MCF 10A (cell line): Measurements from ENCODE around the gene TTLL6. TPM values are rescaled to one million over a fixed set of nuclear protein-coding genes. Genes with fewer than 3 reads are reported as not detected.

ENCODE experiments used
- BruUV-seq: library from RNA; stranded (reverse); fragments of 400-500 nt; replicated peaks from 2 replicates; lab custom pipeline; 2021; lab: Mats Ljungman, UMichigan
- CTCF ChIA-PET: fragments of 300-600 bp; sonication (Branson Sonifier 250); formaldehyde crosslinking; extraction: SDS; loops from one replicate; lab custom pipeline; 2021; ENCODE audit warnings: antibody characterized with exemption, inconsistent platforms; lab: Yijun Ruan, JAX
- POLR2A ChIA-PET: fragments of 300-600, 350-650 bp; sonication (Branson Sonifier 250); formaldehyde crosslinking; extraction: SDS; loops from one replicate; lab custom pipeline; 2020; ENCODE audit warnings: antibody characterized with exemption, inconsistent platforms; lab: Yijun Ruan, JAX
- DNase-seq: peaks from one replicate; pipeline ENCODE4 v3.0.0-alpha.2; 2018; ENCODE audit not compliant: unreplicated experiment
- H3K27ac Mint-ChIP-seq: one replicate; pipeline ENCODE4 v1.8.0; 2022; ENCODE audit warnings: mild to moderate bottlenecking, low read depth, mixed read lengths; ENCODE audit not compliant: unreplicated experiment
- H3K27me3 Mint-ChIP-seq: one replicate; pipeline ENCODE4 v1.8.0; 2022; ENCODE audit warnings: mixed read lengths; ENCODE audit not compliant: insufficient read depth, unreplicated experiment
- H3K36me3 Mint-ChIP-seq: one replicate; pipeline ENCODE4 v1.8.0; 2022; ENCODE audit warnings: mild to moderate bottlenecking, moderate library complexity, mixed read lengths; ENCODE audit not compliant: insufficient read depth, unreplicated experiment
- H3K4me1 Mint-ChIP-seq: one replicate; pipeline ENCODE4 v1.8.0; 2022; ENCODE audit warnings: mixed read lengths; ENCODE audit not compliant: insufficient read depth, unreplicated experiment
- H3K4me3 Mint-ChIP-seq: one replicate; pipeline ENCODE4 v1.8.0; 2022; ENCODE audit warnings: mild to moderate bottlenecking, moderate library complexity, mixed read lengths; ENCODE audit not compliant: unreplicated experiment
- H3K9me3 Mint-ChIP-seq: one replicate; pipeline ENCODE4 v1.8.0; 2022; ENCODE audit warnings: mixed read lengths; ENCODE audit not compliant: unreplicated experiment
- intact Hi-C: fragments of 100-400 bp; cut with micrococcal nuclease; formaldehyde crosslinking; loops from 2 replicates; pipeline ENCODE4 v1.14.1; 2022
- total RNA-seq: library from RNA; stranded (reverse); gene quantifications from 2 replicates; pipeline ENCODE4 v1.2.3, GENCODE V29; 2022
- TF ChIP-seq, protein P1 (sequence below): fragments of 200-600 bp; IDR thresholded peaks from one replicate; pipeline ENCODE4 v1.8.0; 2022; ENCODE audit warnings: antibody characterized with exemption, mild to moderate bottlenecking; ENCODE audit not compliant: unreplicated experiment

The TTLL6 gene
- total RNA-seq, 1 experiment from 2014 or later = not detected

DNA sequence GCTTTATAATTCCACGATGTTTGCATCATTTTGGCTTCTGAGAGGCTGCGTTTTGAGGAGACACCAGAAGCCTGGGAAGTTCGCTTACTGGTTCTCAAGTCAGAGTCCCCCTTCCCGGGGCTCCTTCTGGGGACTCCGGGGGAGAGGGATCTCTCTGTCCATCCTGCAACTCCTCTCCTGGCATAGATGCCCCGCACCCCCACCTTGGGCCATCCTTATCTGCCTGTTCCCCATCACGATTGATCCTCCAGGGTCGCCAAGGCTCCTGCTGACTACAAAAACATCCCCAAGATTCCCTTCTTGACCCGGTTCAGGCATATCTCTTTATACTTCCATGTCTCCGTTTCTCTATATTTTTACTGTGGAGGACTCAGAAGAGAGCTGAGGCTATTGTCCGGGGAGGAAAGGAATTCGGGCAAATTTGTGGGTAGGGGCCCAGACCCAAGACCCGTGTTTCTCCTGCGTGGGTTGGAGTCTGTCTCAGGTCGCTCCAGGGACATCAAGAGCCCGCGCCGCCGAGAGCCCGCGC lies 70.0 kb downstream of the TTLL6 start:
- ChIA-PET CTCF (interaction anchor here (0.5 kb wide), 1 partner anchor 43 kb away, joined by 5 read pairs; no protein-coding TSS in a partner anchor), POLR2A (no interaction called here)
- H3K9me3 Mint-ChIP-seq = no peaks in the 10 kb centered on the region
- H3K27ac Mint-ChIP-seq = no peak overlapping the region
- no peak overlapping the region for H3K4me3 Mint-ChIP-seq
- no TSS peak for BruUV-seq
- no peaks in the 10 kb centered on the region for H3K4me1 Mint-ChIP-seq
- DNase-seq = no peak
- H3K36me3 Mint-ChIP-seq = no peaks in the 10 kb centered on the region
- TF ChIP-seq, protein P1, sequence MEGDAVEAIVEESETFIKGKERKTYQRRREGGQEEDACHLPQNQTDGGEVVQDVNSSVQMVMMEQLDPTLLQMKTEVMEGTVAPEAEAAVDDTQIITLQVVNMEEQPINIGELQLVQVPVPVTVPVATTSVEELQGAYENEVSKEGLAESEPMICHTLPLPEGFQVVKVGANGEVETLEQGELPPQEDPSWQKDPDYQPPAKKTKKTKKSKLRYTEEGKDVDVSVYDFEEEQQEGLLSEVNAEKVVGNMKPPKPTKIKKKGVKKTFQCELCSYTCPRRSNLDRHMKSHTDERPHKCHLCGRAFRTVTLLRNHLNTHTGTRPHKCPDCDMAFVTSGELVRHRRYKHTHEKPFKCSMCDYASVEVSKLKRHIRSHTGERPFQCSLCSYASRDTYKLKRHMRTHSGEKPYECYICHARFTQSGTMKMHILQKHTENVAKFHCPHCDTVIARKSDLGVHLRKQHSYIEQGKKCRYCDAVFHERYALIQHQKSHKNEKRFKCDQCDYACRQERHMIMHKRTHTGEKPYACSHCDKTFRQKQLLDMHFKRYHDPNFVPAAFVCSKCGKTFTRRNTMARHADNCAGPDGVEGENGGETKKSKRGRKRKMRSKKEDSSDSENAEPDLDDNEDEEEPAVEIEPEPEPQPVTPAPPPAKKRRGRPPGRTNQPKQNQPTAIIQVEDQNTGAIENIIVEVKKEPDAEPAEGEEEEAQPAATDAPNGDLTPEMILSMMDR = no peak
- intact Hi-C loops = no loop called here
- H3K27me3 Mint-ChIP-seq = peaks cover 100% of the 10 kb centered on the region

- Mint-ChIP-seq H3K27ac (no peak overlapping the region), H3K9me3 (no peaks in the 10 kb centered on the region), H3K4me3 (no peak overlapping the region), H3K27me3 (peaks cover 100% of the 10 kb centered on the region), H3K4me1 (no peaks in the 10 kb centered on the region), H3K36me3 (no peaks in the 10 kb centered on the region)
- TF ChIP-seq, protein P1 = no peak
- no TSS peak for BruUV-seq
- DNase-seq = no peak
- POLR2A ChIA-PET = no interaction called here
- intact Hi-C loops = no loop called here
- CTCF ChIA-PET = interaction anchor here (0.7 to 1.1 kb wide), 4 partner anchors 17 to 75 kb away, joined by 3 to 4 read pairs (median 3); partner anchors contain the start of gene HOXB13
These were observed 71.4 kb downstream of the TTLL6 start for GRCh38 chr17:48745381-48746275.

- Mint-ChIP-seq H3K9me3 (no peaks in the 10 kb centered on the region), H3K27me3 (peaks cover 100% of the 10 kb centered on the region), H3K36me3 (peaks cover 5% of the 10 kb centered on the region), H3K4me3 (no peak overlapping the region), H3K4me1 (no peaks in the 10 kb centered on the region), H3K27ac (no peak overlapping the region)
- no TSS peak for BruUV-seq
- DNase-seq = no peak
- POLR2A ChIA-PET = interaction anchor here (0.9 kb wide), 1 partner anchor 152 kb away, joined by 3 read pairs; the partner anchor contains the start of gene ATP5MC1
- intact Hi-C loops = no loop called here
- CTCF ChIA-PET = no interaction called here
- TF ChIP-seq, protein P1 = no peak
These were observed 76.5 kb downstream of the TTLL6 start for GRCh38 chr17:48740537-48740936.
